ENCODE data around the gene ACLY. TPM values are rescaled to one million over a fixed set of nuclear protein-coding genes. Genes with fewer than 3 reads are reported as not detected.

Gene ACLY
- total and polyA plus RNA-seq, 2 of the 13 experiments (the other 11 are each of a cell fraction or from before 2014, with no cell fraction given) = 111 to 218 TPM

DNA sequence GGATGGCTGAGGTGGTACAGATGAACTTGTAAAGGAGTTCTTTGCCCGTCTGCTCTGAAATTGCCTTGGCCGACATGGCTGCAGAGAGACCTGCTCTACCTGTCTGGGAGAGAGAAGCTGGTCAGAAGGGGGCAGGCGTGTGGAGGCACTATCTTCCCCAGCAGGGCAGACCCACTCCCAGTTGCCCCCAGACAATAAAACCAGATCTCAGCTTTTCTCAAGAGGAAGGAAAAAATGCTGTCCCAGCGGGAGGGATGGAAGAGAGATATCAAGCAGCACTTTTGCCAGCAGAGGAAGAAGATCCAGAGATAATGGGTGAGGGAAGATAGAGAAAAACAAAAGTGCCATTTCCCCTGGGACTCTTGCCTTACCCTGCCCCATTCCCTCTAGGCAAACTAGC is 5.0 kb downstream of the ACLY start:
- H4K20me1 ChIP-seq (ENCODE audit: insufficient read depth, low read length) = peaks cover 45% of the 10 kb centered on the region
- ChIA-PET POLR2A (interaction anchor here (1.0 to 2.0 kb wide), 4 partner anchors 17 to 226 kb away, joined by 3 to 11 read pairs (median 6); partner anchors contain the start of gene ODAD4), CTCF (ENCODE audit: low intra/inter-chr PET ratio, low total read pairs) (no interaction called here)
- TF ChIP-seq ZFP82 (CRISPR knock-in tag; IDR thresholded peaks at IDR 0.05; ENCODE audit: borderline replicate concordance) = no peak
- TF ChIP-seq POLR2A (IDR thresholded peaks at IDR 0.05; ENCODE audit: insufficient read depth in 1 of 2, low read depth in 2 of 2, low read length in 2 of 2) = no peak
- TF ChIP-seq, protein P1, sequence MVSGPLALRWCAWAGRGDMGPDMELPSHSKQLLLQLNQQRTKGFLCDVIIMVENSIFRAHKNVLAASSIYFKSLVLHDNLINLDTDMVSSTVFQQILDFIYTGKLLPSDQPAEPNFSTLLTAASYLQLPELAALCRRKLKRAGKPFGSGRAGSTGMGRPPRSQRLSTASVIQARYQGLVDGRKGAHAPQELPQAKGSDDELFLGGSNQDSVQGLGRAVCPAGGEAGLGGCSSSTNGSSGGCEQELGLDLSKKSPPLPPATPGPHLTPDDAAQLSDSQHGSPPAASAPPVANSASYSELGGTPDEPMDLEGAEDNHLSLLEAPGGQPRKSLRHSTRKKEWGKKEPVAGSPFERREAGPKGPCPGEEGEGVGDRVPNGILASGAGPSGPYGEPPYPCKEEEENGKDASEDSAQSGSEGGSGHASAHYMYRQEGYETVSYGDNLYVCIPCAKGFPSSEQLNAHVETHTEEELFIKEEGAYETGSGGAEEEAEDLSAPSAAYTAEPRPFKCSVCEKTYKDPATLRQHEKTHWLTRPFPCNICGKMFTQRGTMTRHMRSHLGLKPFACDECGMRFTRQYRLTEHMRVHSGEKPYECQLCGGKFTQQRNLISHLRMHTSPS (CRISPR knock-in tag; IDR thresholded peaks at IDR 0.05; ENCODE audit: low read depth) = no peak
- TF ChIP-seq ZSCAN31 (CRISPR knock-in tag; IDR thresholded peaks at IDR 0.05; ENCODE audit: low read depth) = no peak
- TF ChIP-seq ZNF326 (CRISPR knock-in tag; IDR thresholded peaks at IDR 0.05; ENCODE audit: borderline replicate concordance) = no peak
- no peak for TF ChIP-seq CENPBD1 (CRISPR knock-in tag; IDR thresholded peaks at IDR 0.05; ENCODE audit: borderline replicate concordance, low read depth)
- TF ChIP-seq ZNF777 (CRISPR knock-in tag; IDR thresholded peaks at IDR 0.05) = no peak
- TF ChIP-seq ONECUT2 (CRISPR knock-in tag; IDR thresholded peaks at IDR 0.05) = no peak
- no peak for TF ChIP-seq SALL2 (CRISPR knock-in tag; IDR thresholded peaks at IDR 0.05)
- TF ChIP-seq SYNCRIP (IDR thresholded peaks at IDR 0.05; ENCODE audit: insufficient read depth, low read depth, low read length) = no peak
- no peak for TF ChIP-seq PAX8 (CRISPR knock-in tag; IDR thresholded peaks at IDR 0.05; ENCODE audit: borderline replicate concordance)
- 0 out of 2 replicates have a peak, but pooled peaks have one; percentile 8 for TF ChIP-seq ZNF709 (CRISPR knock-in tag; IDR thresholded peaks at IDR 0.05)
- no peak for TF ChIP-seq TBX2 (CRISPR knock-in tag; IDR thresholded peaks at IDR 0.05; ENCODE audit: borderline replicate concordance)
- no peak for TF ChIP-seq ZNF570 (CRISPR knock-in tag; IDR thresholded peaks at IDR 0.05; ENCODE audit: borderline replicate concordance)
- TF ChIP-seq ZNF33B (CRISPR knock-in tag; IDR thresholded peaks at IDR 0.05) = 0 out of 2 replicates have a peak, but pooled peaks have one; percentile 33
- no peak for TF ChIP-seq ZNF414 (CRISPR knock-in tag; IDR thresholded peaks at IDR 0.05)
- TF ChIP-seq ZNF44 (CRISPR knock-in tag; IDR thresholded peaks at IDR 0.05) = 0 out of 2 replicates have a peak, but pooled peaks have one; percentile 14
- TF ChIP-seq KDM5A (IDR thresholded peaks at IDR 0.05; ENCODE audit: borderline replicate concordance, low read length) = no peak
- no peak for TF ChIP-seq THYN1 (CRISPR knock-in tag; IDR thresholded peaks at IDR 0.05; ENCODE audit: borderline replicate concordance, low read depth)
- TF ChIP-seq DNMT1 (CRISPR knock-in tag; IDR thresholded peaks at IDR 0.05) = no peak
- FAIRE-seq (no peak), ATAC-seq (no peak), DNase-seq (ENCODE audit: low spot score) (no peak)
- WGBS (ENCODE audit: low lambda C conversion rate) = 95% methylated on average over 4 of the region's 4 CpGs
- in situ Hi-C loops (cut with HindIII; ENCODE audit: extremely low pct_ligation_motif_present, low pct_unique_long_range_greater_than_20kb) = no loop called here
- no peak overlapping the region for H2AFZ ChIP-seq (ENCODE audit: low read length)
- H3K9ac ChIP-seq (ENCODE audit: insufficient read depth, low read depth, low read length) = peak overlapping the region; percentile 40; the same call in 1 of the 2 replicates
- H3K4me1 ChIP-seq (ENCODE audit: insufficient read depth, low read length) = peaks cover 63% of the 10 kb centered on the region
- no peaks in the 10 kb centered on the region for H3K9me3 ChIP-seq (ENCODE audit: low read length)
- peaks cover 66% of the 10 kb centered on the region for H3K79me2 ChIP-seq (ENCODE audit: insufficient read depth, low read length)
- BruUV-seq (replicated peaks) = no TSS peak
- H3K27me3 ChIP-seq (ENCODE audit: control insufficient read depth in 1 of 2, insufficient read depth in 2 of 2, low read length in 2 of 2) = no peaks in the 10 kb centered on the region; a peak in 1 of 5 replicates
- intact Hi-C loops (cut with micrococcal nuclease; ENCODE audit: unreplicated experiment) = no loop called here
- H3K4me2 ChIP-seq (ENCODE audit: low read depth, low read length) = peak overlapping the region; percentile 61
- peaks cover 27 to 52% of the 10 kb centered on the region in 2 experiments for H3K36me3 ChIP-seq (replicated peaks in 1 of 2; ENCODE audit: control insufficient read depth in 1 of 2, insufficient read depth in 2 of 2, low read length in 2 of 2)
- peak overlapping the region; percentile 52 for H3K27ac ChIP-seq (ENCODE audit: extremely low read length, insufficient read depth, low read length)
- peak overlapping the region in 1 of 3 experiments; percentile 30; a peak in 1 of 6 replicates for H3K4me3 ChIP-seq (replicated peaks in 1 of 3; ENCODE audit: insufficient read depth in 1 of 3, low read depth in 2 of 3, low read length in 3 of 3)

Measured in HepG2 (cell line).